H1 (cell line): ENCODE results near the gene ADGRB2. TPM values are rescaled to one million over a fixed set of nuclear protein-coding genes. Genes with fewer than 3 reads are reported as not detected.

Experiments
- FOSL1 ChIP-seq: IDR thresholded peaks from 2 replicates; pipeline ENCODE4 v1.6.1; 2011; ENCODE audit warnings: mild to moderate bottlenecking, low read depth, low read length, moderate library complexity; ENCODE audit not compliant: insufficient read depth
- polyA plus RNA-seq, 7 experiments: library from polyadenylated mRNA; depleted of rRNA in 3 of 7; stranded (reverse) in 5 of 7; unstranded in 2 of 7; fragments of >200 nt in 5 of 7; fragments of 200-250 nt in 2 of 7; gene quantifications; 1 replicate in 5 of 7; 2 replicates in 1 of 7; 4 replicates in 1 of 7; pipeline versions ENCODE4 v1.2.1 to v1.2.3, GENCODE V29; 2011 to 2013; ENCODE audit warnings: missing spikeins in 2 of 7, mixed read lengths in 2 of 7
- total RNA-seq: library from RNA; stranded (reverse); fragmentation: NEBNext Ultra II Directional; extraction: Animal tissue kit (Norgen Biotek cat#: 25700); gene quantifications from 2 replicates; pipeline ENCODE4 v1.2.1, GENCODE V29; 2021

ADGRB2 gene
- total and polyA plus RNA-seq, 2 of the 8 experiments (the other 6 are each of a cell fraction or from before 2014, with no cell fraction given), result 15.6 to 26.2 TPM

- TF ChIP-seq FOSL1, result no peak
- TF ChIP-seq, all 59 proteins: peak for 0
Measured at GRCh38 chr1:31695327-31695726, 68.8 kb downstream of the ADGRB2 start (continued).
